UCSD-AML1 (cell line): Measurements from ENCODE around the gene CTDP1.
"Not testable (repeated sequence)": the region's sequence is repeated elsewhere in the genome, so short reads cannot be mapped to it uniquely, and the experiment has no call there.

ENCODE experiments used
- DNase-seq: peaks from one replicate; lab custom pipeline; 2025; ENCODE audit not compliant: unreplicated experiment; lab: John Stamatoyannopoulos, UW

CTDP1 gene

GRCh38 chr18:79697178-79697577, 17.6 kb downstream of the CTDP1 start:
- no peak for DNase-seq

GRCh38 chr18:79697976-79698375, 18.4 kb downstream of the CTDP1 start:
- no peak for DNase-seq

DNA sequence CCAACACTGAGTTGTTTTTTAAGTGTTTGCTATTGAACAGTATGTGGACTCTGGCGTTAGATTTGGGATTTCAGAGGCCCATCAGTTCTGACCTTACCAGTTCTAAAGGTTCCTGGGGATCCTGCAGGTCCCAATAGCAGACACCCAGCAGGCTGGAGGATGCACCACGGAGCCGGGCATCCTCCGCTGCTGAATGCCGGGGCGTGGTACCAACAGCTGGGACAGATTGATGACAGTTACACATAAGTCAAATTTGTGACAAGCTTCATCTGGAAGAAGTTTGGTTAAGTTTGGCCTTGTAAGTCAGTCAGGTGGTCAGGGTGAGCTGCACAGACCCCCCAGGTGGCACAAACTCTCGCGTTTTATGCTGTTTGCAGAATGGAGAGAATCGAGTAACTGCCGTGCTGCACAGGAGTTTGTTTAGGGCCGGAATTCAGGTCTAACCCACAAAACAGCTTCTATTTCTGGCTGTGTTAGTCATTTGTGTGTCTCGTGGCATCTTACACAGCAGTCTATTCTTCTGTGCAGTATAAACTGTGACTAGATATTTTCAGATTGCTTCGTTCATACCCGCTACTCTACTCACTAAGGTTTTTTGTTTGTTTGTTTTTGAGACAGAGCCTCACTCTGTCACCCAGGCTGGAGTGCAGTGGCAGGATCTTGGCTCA, 19.2 kb downstream of the CTDP1 start:
- no peak for DNase-seq

GRCh38 chr18:79699653-79700052, 20.1 kb downstream of the CTDP1 start:
- no peak for DNase-seq

GRCh38 chr18:79702906-79703305, 23.3 kb downstream of the CTDP1 start:
- no peak for DNase-seq

GRCh38 chr18:79704631-79705030, 25.0 kb downstream of the CTDP1 start:
- no peak for DNase-seq

GRCh38 chr18:79705272-79705671, 25.7 kb downstream of the CTDP1 start:
- DNase-seq = no peak

- DNase-seq = no peak
Measured at GRCh38 chr18:79706006-79706405, 26.4 kb downstream of the CTDP1 start.

DNA sequence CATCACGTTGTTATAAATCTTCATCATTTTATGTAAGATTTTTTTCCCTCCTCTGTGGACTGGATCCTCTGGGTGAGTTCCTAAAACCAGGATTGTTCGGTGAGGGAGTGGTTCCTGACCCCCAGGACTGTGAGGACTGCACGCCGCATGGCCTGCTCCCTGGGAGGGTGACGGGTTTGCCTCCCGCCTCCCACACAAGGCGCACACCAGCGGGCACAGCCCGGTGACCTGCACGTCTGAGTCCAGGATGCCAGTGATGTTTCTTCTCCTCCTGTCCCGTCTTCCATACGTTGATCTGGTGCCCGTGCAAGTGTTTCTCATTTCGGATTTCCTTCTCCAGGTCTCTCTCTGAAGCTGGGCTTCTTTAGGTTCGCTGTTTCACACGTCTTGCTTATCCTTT, 27.1 kb downstream of the CTDP1 start:
- no peak for DNase-seq

- DNase-seq = no peak
Measured at GRCh38 chr18:79707239-79707638, 27.6 kb downstream of the CTDP1 start.

DNA sequence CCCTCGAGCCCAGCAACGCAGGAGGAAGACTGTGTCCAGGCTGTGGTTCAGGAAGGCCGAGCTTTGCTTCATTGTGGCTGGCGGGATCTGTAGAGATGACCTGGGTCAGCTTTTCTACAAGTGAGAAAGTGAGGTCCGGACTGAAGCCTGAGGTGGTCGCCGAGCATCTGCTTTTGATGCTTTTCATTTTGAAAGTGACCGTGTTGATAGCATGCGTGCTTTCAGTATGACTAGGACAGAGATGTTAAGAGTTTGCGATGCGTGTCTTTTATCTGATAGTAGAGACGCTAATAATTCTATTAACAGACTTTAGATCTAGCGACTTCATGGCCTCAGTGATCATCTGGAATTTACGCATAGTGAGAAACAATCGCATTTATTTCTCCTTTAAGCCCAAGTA, 28.1 kb downstream of the CTDP1 start:
- no peak for DNase-seq

DNA sequence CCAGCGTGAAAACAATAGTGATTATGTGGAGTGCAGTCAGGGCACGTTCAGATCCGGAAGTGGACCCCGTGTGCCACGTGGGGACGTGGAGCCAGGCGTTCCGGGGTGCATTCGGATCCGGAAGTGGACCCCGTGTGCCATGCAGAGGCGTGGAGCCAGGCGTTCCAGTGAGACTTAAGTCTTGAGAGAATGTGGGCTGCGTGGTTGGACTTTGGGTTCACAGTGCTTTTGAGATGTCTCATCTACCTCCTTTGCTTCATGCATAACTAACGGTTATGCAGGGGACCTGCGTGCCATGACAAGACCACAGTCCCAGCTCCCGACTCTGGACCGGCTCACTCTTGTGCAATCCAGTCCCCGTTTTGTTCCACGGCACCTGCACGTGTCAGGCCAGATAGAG, 28.8 kb downstream of the CTDP1 start:
- no peak for DNase-seq

GRCh38 chr18:79712206-79712857, 32.7 kb downstream of the CTDP1 start:
- DNase-seq = no peak

GRCh38 chr18:79713341-79713740, 33.7 kb downstream of the CTDP1 start:
- no peak for DNase-seq

DNA sequence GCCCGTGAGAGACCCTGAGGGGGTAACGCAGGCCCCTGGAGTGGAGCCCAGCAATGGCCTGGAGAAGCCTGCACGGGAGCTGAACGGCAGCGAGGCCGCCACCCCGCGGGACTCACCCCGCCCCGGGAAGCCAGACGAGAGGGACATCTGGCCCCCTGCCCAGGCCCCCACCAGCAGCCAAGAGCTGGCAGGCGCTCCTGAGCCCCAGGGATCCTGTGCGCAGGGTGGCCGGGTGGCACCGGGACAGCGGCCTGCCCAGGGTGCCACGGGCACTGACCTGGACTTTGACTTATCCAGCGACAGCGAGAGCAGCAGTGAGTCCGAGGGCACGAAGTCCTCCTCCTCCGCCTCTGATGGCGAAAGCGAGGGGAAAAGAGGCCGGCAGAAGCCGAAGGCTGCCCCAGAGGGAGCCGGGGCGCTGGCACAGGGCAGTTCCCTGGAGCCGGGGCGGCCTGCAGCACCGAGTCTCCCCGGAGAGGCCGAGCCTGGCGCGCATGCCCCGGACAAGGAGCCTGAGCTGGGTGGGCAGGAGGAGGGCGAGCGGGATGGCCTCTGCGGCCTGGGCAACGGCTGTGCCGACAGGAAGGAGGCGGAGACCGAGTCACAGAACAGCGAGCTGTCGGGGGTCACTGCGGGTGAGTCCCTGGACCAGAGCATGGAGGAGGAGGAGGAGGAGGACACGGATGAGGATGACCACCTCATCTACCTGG, 35.1 kb downstream of the CTDP1 start:
- DNase-seq = no peak

DNA sequence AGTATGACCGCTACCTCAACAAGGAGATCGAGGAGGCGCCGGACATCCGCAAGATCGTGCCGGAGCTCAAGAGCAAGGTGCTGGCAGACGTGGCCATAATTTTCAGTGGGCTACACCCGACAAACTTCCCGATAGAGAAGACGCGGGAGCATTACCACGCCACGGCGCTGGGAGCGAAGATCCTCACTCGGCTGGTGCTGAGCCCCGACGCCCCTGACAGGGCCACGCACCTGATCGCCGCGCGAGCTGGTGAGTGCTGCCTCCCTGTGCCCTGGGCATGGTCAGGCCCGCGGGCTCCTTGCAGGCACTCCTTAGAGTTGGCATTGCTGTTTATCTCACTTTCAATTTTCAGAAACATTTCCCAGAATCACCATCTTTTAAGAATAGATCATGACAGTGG, 35.7 kb downstream of the CTDP1 start:
- no peak for DNase-seq

- no peak for DNase-seq
Measured at GRCh38 chr18:79717059-79717458, 37.5 kb downstream of the CTDP1 start.

GRCh38 chr18:79717555-79718074, 38.0 kb downstream of the CTDP1 start:
- no peak for DNase-seq

DNA sequence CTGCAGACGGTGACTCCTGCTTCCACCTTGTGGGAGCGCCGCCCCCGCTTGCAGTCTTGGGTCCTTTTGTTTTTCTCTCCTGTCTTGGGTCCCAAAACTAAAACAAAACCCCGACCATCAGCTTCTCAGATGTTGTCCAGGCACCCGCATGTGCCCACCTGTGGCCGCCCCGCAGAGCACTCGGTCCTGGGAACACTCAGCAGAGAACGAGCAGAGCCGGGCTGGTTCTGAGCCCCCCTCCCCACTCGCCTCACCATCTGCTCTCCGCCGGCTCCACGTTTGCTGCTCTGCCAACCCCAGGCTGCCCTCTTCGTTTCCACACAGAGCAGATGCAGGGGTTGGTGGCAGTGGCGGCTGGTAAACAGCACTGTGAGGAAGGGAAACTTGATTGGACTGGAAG, 38.5 kb downstream of the CTDP1 start:
- no peak for DNase-seq

GRCh38 chr18:79718878-79719477, 39.4 kb downstream of the CTDP1 start:
- DNase-seq = no peak

DNA sequence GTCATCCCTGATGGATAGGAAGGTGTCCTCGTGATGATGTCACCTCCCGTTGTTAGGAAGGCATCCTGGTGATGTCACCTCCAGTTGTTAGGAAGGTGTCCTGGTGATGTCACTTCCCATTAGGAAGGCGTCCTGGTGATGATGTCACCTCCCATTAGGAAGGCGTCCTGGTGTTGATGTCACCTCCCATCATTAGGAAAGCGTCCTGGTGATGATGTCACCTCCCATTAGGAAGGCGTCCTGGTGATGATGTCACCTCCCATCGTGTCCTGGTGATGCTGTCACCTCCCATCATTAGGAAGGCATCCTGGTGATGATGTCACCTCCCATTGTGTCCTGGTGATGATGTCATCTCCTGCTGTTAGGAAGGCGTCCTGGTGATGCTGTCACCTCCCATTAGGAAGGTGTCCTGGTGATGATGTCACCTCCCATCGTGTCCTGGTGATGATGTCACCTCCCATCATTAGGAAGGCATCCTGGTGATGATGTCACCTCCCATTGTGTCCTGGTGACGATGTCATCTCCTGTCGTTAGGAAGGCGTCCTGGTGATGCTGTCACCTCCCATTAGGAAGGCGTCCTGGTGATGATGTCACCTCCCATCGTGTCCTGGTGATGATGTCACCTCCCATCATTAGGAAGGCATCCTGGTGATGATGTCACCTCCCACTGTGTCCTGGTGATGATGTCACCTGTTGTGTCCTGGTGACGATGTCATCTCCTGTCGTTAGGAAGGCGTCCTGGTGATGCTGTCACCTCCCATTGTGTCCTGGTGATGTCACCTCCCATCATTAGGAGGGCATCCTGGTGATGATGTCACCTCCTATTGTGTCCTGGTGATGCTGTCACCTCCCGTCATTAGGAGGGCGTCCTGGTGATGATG, 40.1 kb downstream of the CTDP1 start:
- not testable (repeated sequence) for DNase-seq
